Liver (tissue), 9 donors: ENCODE measurements around the gene ENAH. TPM values are rescaled to one million over a fixed set of nuclear protein-coding genes. Genes with fewer than 3 reads are reported as not detected.
A peak's percentile ranks its signal among the peaks of the same experiment; 100 is the strongest.

Source experiments
- DNase-seq: peaks from one replicate; pipeline ENCODE4 v3.0.0-alpha.2; 2017; ENCODE audit warnings: low spot score
- H3K27ac ChIP-seq, 2 donors: one replicate each; pipeline ENCODE4 v1.7.0; 2013; ENCODE audit warnings: inconsistent platforms in 2 of 2, low read length in 2 of 2, control low read depth in 1 of 2, low read depth in 1 of 2, mild to moderate bottlenecking in 1 of 2
- H3K27me3 ChIP-seq, 4 donors: one replicate each; pipeline versions ENCODE4 v1.6.1 to v1.7.0; 2013; ENCODE audit warnings: low read length in 3 of 4, inconsistent platforms in 1 of 4, mild to moderate bottlenecking in 1 of 4, moderate library complexity in 1 of 4; ENCODE audit not compliant: control insufficient read depth in 4 of 4, insufficient read depth in 4 of 4
- H3K36me3 ChIP-seq, 4 donors: one replicate each; pipeline versions ENCODE4 v1.6.1 to v1.7.0; 2013; ENCODE audit warnings: low read length in 3 of 4, mild to moderate bottlenecking in 3 of 4, low read depth in 1 of 4, moderate library complexity in 1 of 4; ENCODE audit not compliant: control insufficient read depth in 4 of 4, insufficient read depth in 3 of 4
- H3K4me1 ChIP-seq, 4 donors: one replicate each; pipeline versions ENCODE4 v1.6.1 to v1.7.0; 2013; ENCODE audit warnings: low read length in 3 of 4, mild to moderate bottlenecking in 3 of 4, moderate library complexity in 1 of 4; ENCODE audit not compliant: control insufficient read depth in 4 of 4, insufficient read depth in 4 of 4
- H3K4me3 ChIP-seq, 3 donors: one replicate each; pipeline versions ENCODE4 v1.6.1 to v1.7.0; 2013; ENCODE audit warnings: low read length in 3 of 3, control low read depth in 1 of 3, low read depth in 1 of 3, mild to moderate bottlenecking in 1 of 3
- H3K9ac ChIP-seq, 2 donors: one replicate each; pipeline ENCODE4 v1.7.0; 2013; ENCODE audit warnings: low read length in 2 of 2, mild to moderate bottlenecking in 2 of 2, moderate library complexity in 2 of 2, control low read depth in 1 of 2, low read depth in 1 of 2
- H3K9me3 ChIP-seq, 4 donors: one replicate each; pipeline versions ENCODE4 v1.6.1 to v1.7.0; 2013; ENCODE audit warnings: low read length in 3 of 4; ENCODE audit not compliant: control insufficient read depth in 4 of 4
- FOXA1 ChIP-seq: IDR thresholded peaks from 2 replicates; pipeline ENCODE4 v1.6.1; 2016; ENCODE audit warnings: antibody characterized with exemption
- GABPA ChIP-seq, 2 donors: IDR thresholded peaks in 1 of 2; conservative IDR thresholded peaks in 1 of 2; 2 replicates each; pipeline ENCODE4 v1.6.1; 2016; ENCODE audit warnings: antibody characterized with exemption in 2 of 2, mild to moderate bottlenecking in 1 of 2, moderate library complexity in 1 of 2
- HNF4A ChIP-seq, 2 donors: conservative IDR thresholded peaks; 2 replicates each; pipeline ENCODE4 v1.6.1; 2016; ENCODE audit warnings: antibody characterized with exemption in 2 of 2, mild to moderate bottlenecking in 2 of 2
- JUND ChIP-seq, 2 donors: IDR thresholded peaks; 2 replicates each; pipeline ENCODE4 v1.6.1; 2016; ENCODE audit warnings: antibody characterized with exemption in 2 of 2
- RXRA ChIP-seq, 2 donors: IDR thresholded peaks; 2 replicates each; pipeline ENCODE4 v1.6.1; 2017 to 2018; ENCODE audit warnings: antibody characterized with exemption in 2 of 2, mild to moderate bottlenecking in 1 of 2
- SP1 ChIP-seq: IDR thresholded peaks from 2 replicates; pipeline ENCODE4 v1.6.1; 2018; ENCODE audit warnings: antibody characterized with exemption, mild to moderate bottlenecking
- WGBS: extraction: QIAGEN DNeasy Blood & Tissue Kit; methylation state at CpG from one replicate; pipeline ENCODE4 v1.1.7; 2013; 5-methylcytosine and 5-hydroxymethylcytosine counted together
- polyA plus RNA-seq, 2 donors: library from polyadenylated mRNA; stranded (reverse) in 1 of 2; unstranded in 1 of 2; fragments of 200-250 nt in 1 of 2; fragments of >200 nt in 1 of 2; fragmentation: Nextera tagmentation in 1 of 2; extraction: Ambion mirVana in 1 of 2; gene quantifications; one replicate each; pipeline versions ENCODE4 v1.2.1 to v1.2.3, GENCODE V29; 2013 to 2015
- total RNA-seq, 2 donors: library from RNA; depleted of rRNA; stranded (reverse); fragments of >200 nt; gene quantifications; one replicate each; pipeline ENCODE4 v1.2.3, GENCODE V29; 2014
- TF ChIP-seq, protein P1 (sequence below): IDR thresholded peaks from 2 replicates; pipeline ENCODE4 v1.6.1; 2016; ENCODE audit warnings: antibody characterized with exemption, mild to moderate bottlenecking
- TF ChIP-seq, protein P2 (sequence below): IDR thresholded peaks from 2 replicates; pipeline ENCODE4 v1.6.1; 2016; ENCODE audit warnings: antibody characterized with exemption
- donor health status: healthy.
- donor health status: healthy.
- donor health status: healthy.
- donor health status: healthy.
- donor health status: healthy.

The ENAH gene
- total and polyA plus RNA-seq, 4 donors = 2.8 to 8.4 (median 4.5) TPM

DNA sequence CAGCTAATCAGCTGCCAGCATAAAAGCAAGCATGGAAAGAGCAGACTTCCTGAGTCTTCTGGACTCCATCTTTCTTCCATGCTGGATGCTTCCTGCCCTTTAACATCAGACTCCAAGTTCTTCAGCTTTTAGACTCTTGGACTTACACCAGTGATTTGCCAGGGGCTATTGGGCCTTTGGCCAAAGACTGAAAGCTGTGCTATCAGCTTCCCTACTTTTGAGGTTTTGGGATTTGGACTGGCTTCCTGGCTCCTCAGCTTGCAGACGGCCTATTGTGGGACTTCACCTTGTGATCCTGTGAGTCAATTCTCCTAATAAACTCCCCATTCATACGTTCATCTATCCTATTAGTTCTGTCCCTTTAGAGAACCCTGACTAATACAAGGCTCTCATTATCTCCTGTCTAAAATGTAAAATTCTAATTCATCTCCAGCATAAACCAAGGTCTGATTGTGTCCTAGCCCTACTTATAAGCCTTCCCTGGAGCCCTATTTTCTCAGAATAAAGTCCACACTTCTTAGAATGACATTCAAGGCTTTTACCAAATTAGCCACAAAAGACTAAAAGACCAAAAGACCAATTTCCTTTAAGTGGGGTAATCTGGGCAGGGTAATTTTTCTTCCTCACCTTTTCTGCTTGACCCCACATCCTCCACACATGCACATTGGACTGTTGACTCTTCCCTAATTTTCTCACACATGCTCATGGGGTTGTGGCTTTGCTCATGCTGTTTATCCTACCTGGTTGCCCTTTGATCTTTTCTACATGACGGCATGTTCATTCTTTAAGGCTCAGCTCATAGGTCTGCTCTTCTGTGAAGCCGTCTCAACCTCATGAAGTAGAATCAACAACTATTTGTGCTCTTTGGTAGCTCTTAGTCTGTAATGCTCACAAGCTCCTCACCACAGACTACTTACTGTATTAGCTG, 18.1 kb upstream of the ENAH start:
- WGBS = 63% methylated on average over 4 of the region's 4 CpGs
- no peak for DNase-seq
- H3K36me3 ChIP-seq = no peaks in the 10 kb centered on the region
- no peak overlapping the region for H3K27ac ChIP-seq
- no peak overlapping the region for H3K9ac ChIP-seq
- no peak overlapping the region for H3K4me3 ChIP-seq
- H3K4me1 ChIP-seq = no peaks in the 10 kb centered on the region
- H3K27me3 ChIP-seq = no peaks in the 10 kb centered on the region
- TF ChIP-seq GABPA (IDR thresholded peaks at IDR 0.05 in 1 of 2, conservative IDR thresholded peaks at IDR 0.05 in 1 of 2) = no peak
- no peak for TF ChIP-seq JUND (IDR thresholded peaks at IDR 0.05)
- no peak for TF ChIP-seq SP1
- TF ChIP-seq, protein P1, sequence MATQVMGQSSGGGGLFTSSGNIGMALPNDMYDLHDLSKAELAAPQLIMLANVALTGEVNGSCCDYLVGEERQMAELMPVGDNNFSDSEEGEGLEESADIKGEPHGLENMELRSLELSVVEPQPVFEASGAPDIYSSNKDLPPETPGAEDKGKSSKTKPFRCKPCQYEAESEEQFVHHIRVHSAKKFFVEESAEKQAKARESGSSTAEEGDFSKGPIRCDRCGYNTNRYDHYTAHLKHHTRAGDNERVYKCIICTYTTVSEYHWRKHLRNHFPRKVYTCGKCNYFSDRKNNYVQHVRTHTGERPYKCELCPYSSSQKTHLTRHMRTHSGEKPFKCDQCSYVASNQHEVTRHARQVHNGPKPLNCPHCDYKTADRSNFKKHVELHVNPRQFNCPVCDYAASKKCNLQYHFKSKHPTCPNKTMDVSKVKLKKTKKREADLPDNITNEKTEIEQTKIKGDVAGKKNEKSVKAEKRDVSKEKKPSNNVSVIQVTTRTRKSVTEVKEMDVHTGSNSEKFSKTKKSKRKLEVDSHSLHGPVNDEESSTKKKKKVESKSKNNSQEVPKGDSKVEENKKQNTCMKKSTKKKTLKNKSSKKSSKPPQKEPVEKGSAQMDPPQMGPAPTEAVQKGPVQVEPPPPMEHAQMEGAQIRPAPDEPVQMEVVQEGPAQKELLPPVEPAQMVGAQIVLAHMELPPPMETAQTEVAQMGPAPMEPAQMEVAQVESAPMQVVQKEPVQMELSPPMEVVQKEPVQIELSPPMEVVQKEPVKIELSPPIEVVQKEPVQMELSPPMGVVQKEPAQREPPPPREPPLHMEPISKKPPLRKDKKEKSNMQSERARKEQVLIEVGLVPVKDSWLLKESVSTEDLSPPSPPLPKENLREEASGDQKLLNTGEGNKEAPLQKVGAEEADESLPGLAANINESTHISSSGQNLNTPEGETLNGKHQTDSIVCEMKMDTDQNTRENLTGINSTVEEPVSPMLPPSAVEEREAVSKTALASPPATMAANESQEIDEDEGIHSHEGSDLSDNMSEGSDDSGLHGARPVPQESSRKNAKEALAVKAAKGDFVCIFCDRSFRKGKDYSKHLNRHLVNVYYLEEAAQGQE = no peak
- TF ChIP-seq, protein P2, sequence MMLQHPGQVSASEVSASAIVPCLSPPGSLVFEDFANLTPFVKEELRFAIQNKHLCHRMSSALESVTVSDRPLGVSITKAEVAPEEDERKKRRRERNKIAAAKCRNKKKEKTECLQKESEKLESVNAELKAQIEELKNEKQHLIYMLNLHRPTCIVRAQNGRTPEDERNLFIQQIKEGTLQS = no peak
- TF ChIP-seq HNF4A (conservative IDR thresholded peaks at IDR 0.05) = peak; percentile 45 to 67
- peak in 1 of 2 donors; percentile 17 for TF ChIP-seq RXRA (IDR thresholded peaks at IDR 0.05)
- no peaks in the 10 kb centered on the region for H3K9me3 ChIP-seq

DNA sequence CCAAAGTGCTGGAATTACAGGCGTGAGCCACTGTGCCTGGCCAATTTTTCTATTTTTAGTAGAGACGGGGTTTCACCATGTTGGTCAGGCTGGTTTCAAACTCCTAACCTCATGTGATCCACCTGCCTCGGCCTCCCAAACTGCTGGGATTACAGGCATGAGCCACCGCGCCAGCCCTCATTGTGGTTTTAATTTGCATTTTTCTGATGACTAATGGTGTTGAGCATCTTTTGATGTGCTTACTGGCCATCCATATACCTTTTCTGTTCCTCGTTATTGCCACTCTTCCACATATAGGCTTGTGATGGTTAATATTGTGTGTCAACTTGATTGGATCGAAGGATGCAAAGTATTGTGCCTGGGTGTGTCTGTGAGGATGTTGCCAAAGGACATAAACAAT, 17.4 kb upstream of the ENAH start:
- Histone ChIP-seq H3K4me3 (no peak overlapping the region), H3K27ac (no peak overlapping the region), H3K27me3 (no peaks in the 10 kb centered on the region), H3K4me1 (no peaks in the 10 kb centered on the region), H3K9me3 (no peaks in the 10 kb centered on the region), H3K9ac (no peak overlapping the region), H3K36me3 (no peaks in the 10 kb centered on the region)
- WGBS = 95% methylated on average over 7 of the region's 7 CpGs
- TF ChIP-seq SP1 (no peak), FOXA1 (no peak)
- TF ChIP-seq, protein P1 = no peak
- DNase-seq = no peak
